GM19467 (cell line): ENCODE data around the gene ANXA6.

Experiments used
- ATAC-seq: cut with Tn5 transposase; IDR thresholded peaks from one replicate; pipeline ENCODE4 v1.9.1; 2021; ENCODE audit warnings: mild to moderate bottlenecking, moderate library complexity; ENCODE audit not compliant: unreplicated experiment

Gene ANXA6

GRCh38 chr5:151154931-151155774 lies 2.4 kb downstream of the ANXA6 start:
- peak; percentile 24 for ATAC-seq

DNA sequence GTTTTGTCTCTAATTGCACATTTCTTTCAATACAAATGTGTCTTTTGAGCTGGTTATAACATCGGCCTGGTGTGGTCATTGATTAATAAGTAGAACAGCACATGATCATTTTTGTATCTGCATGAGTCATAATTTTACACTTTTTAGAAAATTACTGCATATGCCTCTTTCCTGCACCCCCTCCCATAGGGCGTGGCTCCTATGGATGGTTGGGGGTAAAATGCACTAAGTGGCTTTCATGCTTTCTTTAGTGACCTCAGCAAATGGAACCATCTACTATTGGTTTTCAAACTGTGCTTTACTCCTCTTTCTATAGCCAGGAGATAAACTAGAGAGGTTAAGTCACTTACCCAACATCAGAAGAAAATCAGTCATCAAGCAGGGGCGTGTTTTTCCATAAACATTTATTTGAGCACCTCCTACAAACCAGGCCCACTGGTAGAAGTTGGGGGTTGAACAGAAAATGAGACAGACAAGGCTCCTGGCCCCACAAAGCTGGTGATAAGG lies 3.8 kb downstream of the ANXA6 start:
- no peak for ATAC-seq

DNA sequence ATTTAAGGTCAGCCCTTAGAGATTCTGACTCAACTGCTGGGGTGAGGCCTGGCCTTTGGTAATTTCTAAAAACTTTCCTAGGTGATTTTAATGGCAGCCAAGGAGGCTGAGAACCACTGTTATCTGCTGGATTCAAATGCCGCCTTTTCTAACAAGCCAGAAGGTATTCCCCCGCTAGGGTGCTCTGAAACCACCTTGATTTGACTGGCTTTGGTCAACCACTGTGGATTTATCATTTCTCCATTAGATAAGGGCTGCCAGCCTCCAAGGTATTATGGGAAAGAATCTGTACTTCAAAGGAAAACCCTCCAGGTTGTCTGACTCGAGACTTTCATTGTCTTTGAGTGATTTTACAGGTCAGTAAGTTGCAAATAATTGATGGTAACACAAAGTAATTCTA lies 4.3 kb downstream of the ANXA6 start:
- no peak for ATAC-seq

DNA sequence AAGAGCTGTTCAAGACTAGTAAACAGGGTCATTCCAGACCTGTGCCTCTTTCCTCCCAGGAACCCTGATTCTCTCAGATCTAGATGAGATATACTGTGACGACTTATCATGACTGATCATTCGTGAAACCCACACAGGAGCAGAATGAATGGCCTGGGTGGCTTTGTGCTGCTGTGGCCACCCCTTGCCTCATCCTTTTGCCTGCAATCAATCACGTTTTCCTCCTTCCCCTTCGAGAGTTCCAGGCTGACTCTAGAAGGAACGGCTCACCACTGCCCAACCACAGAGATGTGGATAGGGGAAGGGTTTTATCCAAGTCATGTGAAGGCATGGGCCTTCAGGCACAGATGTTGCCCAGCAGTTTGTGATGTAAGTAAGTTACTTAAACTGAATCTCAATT lies 5.8 kb downstream of the ANXA6 start:
- no peak for ATAC-seq

- no peak for ATAC-seq
Observed at GRCh38 chr5:151151263-151151660, 6.3 kb downstream of the ANXA6 start.

DNA sequence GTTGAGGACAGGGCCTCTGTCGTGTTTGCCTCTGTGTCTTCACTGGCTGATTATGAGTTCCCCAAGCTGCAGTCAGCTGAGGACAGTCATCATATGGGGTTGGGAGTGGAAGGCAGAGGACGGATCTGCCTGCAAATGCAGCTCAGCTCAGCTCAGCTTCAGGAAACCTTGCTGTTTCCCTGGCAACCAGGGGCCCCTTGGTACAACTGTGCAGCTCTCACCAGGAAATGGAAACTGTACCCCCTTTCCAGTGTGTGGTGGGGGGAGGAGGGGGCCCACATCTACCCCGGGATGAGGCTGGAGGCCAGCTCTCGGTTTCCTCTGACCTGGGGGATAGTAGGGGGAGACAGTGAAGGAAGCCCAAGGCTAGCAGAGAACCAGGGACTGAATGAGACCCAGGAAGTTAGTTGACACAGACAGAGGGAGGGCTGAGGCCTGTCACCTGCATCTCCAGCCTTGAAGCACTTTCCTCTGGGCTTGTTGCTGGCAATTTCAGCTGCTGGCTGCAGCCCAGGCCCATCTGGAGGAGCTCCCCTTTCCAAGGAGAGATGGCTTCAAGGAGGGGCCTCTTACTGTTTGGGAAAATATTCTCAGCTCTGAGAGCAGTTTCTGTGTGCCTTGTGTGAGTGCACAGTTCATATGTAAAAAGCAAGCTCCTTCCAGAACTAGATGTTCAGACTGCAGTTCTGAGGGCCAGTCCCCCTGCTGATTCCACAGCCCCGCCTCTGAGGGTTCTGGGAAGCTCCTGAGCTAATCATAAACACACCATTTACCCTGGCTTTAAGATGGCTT lies 6.9 kb downstream of the ANXA6 start:
- peak; percentile 44 for ATAC-seq

GRCh38 chr5:151148583-151148982 lies 9.0 kb downstream of the ANXA6 start:
- no peak for ATAC-seq

GRCh38 chr5:151147033-151147432 lies 10.5 kb downstream of the ANXA6 start:
- no peak for ATAC-seq

DNA sequence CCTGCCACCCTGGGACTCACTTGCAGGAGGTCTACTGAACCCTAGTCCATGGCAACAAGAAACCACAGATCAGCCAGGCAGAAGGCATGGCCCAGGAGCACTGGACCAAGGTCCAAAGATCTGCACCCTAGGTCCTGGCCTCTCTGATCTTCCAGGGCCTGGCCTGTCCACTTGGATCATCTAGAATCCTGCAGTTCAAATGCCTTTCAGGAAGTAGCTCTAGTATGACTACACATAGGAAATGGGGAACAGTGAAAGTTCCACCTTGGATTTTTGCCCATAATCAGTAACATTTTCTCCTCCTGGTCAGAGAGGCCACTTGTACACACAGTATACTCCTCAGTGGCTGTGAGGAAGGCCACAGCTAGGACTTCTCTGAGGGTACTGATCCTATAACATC lies 11.5 kb downstream of the ANXA6 start:
- no peak for ATAC-seq

DNA sequence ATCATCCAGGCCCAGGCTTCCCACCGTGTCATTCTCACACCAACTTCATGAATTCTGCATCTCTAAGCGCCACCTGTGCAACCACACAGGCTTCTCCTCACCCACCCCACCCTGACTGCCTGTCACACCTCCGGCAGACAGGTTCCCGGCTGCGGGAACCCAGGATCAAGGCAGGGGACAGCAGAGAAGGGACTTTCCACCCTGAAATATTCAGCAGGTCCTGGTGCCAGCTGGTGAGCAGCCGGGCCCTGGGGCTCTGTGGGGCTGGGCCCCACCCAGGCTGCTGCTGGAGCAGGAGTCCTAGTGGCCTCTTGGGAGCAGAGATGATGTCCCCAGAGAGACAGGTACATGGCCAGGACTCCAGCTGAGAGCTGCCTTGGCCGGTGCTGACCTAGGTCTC lies 12.7 kb downstream of the ANXA6 start:
- ATAC-seq: no peak

DNA sequence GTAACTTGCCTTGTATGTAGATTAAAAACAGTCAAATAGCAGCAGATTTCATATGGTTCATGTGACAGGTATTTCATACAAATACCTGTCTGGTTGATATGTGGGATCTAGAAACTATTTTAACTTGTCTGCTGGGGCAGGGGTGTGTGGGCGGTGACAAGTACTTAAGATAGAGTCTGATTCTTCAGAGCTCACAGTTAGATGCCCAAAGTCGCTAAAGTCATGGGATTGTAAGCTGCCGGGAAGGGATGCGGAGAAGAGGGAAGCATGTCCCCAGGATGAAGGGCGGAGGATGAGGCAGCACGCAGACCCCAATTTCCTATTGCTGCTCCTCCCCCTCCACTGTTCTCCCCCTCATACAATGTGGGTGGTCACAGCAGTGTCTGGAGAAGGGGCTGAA lies 13.3 kb downstream of the ANXA6 start:
- no peak for ATAC-seq

- ATAC-seq: no peak
Observed at GRCh38 chr5:151143645-151144044, 13.9 kb downstream of the ANXA6 start.

GRCh38 chr5:151142933-151143332 lies 14.6 kb downstream of the ANXA6 start:
- no peak for ATAC-seq

- peak; percentile 76 for ATAC-seq
Observed at GRCh38 chr5:151141535-151141934, 16.0 kb downstream of the ANXA6 start.

DNA sequence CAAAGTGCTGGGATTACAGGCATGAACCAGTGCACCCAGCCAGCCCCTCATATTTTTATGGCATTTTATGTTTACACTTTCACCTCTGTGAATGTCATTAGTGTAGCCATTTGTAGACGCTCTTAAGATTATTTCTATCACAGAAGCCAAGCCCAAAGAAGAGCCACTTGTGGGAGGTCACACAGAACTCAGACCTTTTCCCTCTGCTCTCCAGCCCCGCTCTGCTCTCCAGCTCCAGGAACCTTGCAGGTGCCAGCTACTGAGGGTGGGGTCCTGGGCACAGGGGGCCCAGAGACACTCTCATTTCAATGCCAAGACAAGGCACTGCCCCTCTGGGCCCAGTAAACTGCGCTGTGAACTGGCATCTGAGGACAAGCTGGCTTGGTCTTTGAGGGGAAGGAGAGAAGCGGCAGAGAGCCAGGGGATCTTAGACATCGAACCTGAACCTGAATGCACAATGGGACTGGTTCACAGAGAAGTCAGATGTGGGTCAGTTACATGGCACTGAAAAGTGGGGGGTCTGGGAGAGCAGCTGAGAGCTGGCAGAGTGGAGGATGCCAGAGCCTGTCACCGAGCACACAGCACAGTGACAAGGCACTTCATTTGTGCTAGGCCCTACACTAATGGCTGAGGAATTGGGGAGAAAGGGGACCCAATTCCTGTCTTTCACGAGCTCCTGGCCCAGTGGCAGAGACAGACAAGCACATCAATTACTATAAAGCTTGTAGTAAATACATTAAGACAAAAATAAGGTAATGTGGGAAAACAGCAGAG lies 16.7 kb downstream of the ANXA6 start:
- no peak for ATAC-seq

- no peak for ATAC-seq
Observed at GRCh38 chr5:151139646-151140045, 17.9 kb downstream of the ANXA6 start.

DNA sequence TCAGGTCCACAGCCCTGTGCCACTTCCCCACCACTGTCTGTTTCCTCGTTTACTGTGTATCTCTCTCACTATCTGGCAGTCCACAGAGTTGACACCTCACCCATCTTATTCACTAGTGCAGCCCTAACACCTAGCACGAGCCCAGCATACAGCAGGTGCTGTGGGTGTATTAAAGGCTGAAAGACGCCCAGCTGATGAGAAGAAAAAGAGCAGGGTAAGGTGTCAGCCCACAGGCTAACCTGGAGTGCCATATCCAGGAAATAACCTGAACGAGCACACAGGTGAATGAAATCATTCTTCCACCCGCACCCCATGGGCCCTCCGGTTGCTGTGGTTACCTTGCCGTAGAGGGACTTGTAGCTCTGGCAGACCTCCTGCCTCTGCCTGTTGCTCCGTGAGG lies 18.6 kb downstream of the ANXA6 start:
- ATAC-seq: no peak

DNA sequence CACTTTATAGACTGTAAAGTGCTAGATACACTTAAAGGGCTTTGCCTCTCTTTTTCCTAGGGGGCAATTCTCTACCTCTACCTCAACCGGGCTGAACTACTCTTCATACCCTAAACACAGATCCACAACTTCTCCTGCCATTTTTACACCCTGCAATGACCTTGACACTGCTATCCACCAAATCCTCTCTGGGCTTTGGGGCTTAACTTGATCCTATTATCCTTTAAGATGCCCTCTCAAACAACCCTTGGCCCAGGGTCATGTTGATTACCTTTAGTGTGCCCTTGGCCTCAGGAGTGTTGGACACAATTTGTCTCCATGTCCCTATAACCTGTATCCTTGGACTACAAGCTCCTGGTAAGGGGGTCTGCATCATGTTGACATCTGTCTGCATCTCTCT lies 19.5 kb downstream of the ANXA6 start:
- no peak for ATAC-seq

GRCh38 chr5:151137067-151137825 lies 20.3 kb downstream of the ANXA6 start:
- ATAC-seq: no peak

DNA sequence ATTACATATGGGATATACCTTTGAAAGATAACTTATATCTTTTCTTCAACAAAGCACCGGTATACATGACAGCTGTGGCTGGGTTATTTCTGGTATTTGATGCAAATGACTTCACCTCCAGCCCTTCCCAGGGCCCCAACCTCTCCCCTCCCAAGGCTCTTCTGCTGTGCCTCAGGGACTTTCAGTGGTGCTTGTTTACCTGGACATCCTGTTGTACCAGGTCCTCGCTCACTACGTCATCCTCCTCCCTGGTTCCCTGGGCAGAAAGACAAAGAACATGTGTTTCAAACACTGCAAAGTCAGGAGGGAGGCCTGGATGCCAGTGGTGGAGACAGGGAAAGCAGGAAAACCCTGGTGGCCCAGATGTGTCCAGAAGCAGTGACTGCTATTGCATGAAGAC lies 23.4 kb downstream of the ANXA6 start:
- no peak for ATAC-seq

DNA sequence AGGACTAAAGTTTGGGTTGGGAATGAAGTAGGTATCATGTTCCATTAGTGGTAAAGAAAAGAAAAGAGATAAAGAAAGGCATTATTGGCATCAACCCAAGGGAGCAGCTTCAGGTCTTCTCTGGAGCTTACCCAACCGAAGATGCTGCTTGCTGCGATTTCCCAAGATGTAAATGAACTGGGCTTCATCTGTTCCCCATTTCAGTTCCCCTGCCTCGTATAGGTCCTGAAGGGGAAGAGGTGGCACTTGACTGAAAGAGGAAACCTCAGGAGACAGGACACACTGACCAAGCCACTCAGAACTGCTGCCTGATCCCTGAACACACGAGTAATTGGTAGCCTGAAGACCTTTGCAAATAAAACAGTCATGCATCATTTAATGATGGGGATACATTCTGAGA lies 24.6 kb downstream of the ANXA6 start:
- no peak for ATAC-seq
